HG02885 (cell line): ENCODE measurements around the gene MYH15.

ENCODE experiments used
- ATAC-seq: cut with Tn5 transposase; IDR thresholded peaks from one replicate; pipeline ENCODE4 v1.9.1; 2021; ENCODE audit warnings: mild to moderate bottlenecking; ENCODE audit not compliant: unreplicated experiment, poor library complexity

MYH15 gene

DNA sequence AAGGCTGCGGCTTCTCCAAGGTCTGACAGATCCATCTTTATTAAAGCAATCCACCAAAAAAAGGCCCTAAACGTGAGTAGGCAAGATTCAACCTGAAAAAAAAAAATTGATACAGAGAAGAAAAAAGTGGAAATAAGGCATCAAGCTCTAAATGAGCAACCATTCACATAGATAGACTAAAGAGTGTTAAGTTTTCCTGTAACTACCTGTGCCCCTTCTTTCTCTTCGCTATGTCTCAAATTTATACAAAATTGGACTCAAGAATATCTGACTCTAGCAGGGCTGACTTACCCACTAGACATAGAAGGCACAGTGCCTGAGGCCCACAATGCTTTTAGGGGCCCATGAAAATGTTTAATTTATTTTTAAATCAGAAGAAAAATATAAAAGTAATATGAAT, at the start of gene MYH15:
TSS of gene MYH15 (minus strand) at position 101 of the 400 bp plus-strand sequence. CDS start at position 35, 66 bp downstream.
- ATAC-seq, result no peak

DNA sequence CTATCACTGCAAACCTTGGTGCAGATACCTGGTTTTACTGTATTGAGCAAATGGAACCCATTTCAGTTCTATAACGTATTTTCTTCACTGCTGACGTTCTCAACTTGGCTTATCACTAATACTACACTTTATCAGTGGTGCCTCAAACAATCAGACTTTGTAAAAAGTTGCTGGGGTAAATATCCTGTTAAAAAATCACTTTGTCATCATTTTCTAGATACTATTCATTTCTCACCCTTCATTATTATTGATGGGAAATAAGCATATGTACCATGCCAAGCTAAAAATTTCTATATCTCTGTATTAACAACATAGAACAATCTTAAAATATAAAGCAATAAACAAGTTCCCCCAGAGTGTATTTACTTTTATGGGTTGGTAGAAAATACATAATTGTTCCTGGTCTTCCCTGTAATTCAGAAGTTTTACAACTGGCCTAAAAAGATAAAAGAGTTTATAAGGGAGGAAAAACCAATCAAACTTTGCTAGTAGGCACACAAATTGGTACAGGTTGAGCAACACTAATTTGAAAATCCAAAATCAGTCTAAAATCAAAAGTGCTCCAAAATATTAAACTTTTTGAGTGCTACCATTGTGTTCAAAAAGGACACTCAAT, 45.7 kb upstream of the MYH15 start:
- ATAC-seq, result no peak

DNA sequence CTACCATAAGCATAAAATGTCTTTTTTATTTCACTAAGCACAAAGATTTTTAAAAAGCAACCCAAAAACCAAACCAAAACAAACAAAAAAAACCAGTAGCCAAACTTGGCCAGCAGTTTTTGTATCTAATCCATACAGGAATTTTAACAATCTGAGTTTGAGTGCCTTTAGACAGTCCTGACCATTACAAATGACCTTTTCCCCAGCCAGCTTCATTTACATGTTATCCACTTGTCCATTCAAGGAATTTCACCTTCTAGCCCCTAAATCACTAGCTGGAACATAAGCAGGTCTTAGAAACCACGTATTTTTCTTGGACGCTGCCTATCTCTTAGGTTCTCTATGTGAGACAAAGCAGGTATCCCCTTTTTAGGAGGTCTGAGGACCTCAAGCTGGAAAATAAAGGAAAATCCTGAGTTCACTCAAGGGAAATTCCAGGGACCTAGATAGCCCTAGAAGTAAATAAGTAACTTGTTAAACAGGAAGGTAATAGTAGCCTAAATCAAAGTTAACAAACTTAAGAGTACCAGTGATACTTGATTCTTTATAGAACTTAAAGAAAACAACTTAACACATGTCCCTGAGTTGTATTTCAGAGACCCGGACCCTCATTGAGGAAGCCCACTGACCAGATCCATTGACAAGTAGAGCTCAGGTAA, 44.6 kb upstream of the MYH15 start:
- ATAC-seq, result no peak

DNA sequence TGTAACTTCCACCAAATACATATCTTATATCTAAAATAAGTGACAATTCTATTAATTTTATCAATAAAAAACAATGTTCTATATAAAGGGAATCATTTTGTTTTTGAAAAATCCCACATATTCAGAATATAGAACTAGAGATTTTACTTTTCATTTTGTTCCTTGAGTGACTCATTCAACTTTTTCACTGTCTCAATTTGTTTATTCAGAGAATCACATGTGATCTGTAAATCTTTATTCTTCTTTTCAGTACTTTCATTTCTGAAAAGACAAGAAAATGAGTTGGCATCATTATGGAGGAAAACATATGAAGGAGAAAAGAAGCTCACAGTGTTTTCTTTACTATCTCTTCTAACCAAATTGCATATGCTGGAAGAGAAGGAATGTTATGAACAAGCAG, 43.8 kb upstream of the MYH15 start:
- no peak for ATAC-seq

DNA sequence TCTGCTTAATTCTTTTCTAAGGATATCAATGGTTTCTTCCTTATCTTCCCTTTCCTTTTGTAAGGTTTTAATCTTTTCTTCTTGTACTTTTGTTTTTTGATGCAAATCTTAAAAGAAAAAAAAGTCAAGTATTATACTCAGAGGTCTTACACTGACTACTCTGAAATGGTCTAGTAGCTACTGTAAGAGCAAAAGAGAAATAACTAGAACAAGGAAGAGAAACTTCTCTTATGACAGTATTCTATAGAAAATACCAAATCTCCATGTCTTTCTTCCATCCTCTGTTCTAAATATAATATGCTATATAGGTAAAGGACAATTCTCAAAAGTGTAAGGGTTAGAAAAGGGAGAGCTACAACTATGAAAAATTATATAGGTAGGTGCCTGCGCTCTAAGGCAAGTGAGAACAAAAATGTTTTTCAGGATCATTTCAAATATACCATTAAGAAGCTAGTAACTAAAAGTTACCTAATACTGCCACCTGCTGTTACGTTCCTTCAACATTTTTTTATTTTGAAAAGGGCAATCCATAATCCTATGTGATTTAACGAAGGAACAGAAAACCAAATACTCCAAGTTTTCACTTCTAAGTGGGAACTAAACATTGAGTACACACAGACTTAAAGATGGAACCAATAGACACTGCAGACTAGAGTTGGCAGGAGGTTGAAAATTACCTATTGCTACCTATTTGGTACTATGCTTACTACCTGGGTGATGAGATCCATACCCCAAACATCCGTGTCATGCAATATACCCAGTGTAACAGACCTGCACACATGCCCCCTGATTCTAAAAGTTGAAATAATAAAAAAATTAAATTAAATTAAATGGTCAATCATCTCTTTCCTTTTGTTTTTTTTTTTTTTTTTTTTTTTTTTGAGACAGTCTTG, 42.1 kb upstream of the MYH15 start:
- peak; percentile 69 for ATAC-seq

DNA sequence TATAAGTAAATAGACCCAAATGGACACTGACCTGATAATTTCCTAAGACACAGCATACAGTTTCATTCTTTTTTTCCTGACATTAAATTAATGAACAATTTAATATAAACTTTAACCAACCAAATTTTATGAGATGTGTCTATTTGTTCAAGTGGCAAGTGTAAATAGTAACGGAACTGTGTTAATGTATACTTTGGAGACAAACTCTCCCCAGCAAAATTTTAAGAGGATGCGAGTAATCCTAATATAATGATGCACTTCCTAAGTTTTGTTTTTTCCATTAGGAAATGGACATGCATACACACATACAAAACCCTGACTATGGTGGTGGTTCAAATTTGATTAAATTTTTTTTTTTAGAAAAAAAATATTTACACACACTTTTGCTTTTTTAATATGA, 38.5 kb upstream of the MYH15 start:
- ATAC-seq, result no peak

DNA sequence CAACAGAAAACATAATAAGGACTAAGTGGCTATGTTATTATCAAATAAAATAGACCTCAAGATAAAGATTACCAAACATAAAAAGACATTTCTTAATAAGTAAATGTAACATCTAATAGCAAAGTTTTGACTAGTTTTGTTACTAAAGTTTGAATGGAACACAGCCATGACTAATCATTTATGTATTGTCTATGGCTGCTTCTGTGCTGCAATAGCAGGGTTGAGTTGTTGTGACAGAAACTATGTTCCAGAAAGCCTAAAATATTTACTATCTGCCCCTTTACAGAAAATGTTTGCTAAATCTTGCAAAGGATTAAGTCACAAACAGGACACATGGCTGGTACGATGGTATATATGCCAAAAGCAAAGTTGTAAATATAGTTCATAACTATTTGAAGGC, 37.9 kb upstream of the MYH15 start:
- no peak for ATAC-seq

DNA sequence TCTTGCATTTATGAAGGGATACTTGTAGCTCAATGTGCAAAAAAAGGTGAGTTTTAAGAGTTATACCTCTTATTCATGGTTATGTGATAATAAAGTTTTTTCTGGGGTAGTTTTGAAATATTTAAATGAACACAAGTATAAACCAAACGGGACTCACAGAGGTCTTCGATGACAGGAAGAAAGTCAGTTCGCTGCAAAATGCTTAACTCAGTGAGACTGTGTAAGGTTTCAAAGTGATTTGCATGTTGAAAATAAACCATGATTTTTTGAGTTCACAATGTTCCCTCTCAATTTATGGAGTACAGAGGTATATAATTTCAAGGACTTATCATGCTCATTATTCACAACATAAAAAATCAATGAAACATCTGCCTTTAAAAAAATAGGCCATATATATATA, 36.3 kb upstream of the MYH15 start:
- ATAC-seq, result peak; percentile 63

DNA sequence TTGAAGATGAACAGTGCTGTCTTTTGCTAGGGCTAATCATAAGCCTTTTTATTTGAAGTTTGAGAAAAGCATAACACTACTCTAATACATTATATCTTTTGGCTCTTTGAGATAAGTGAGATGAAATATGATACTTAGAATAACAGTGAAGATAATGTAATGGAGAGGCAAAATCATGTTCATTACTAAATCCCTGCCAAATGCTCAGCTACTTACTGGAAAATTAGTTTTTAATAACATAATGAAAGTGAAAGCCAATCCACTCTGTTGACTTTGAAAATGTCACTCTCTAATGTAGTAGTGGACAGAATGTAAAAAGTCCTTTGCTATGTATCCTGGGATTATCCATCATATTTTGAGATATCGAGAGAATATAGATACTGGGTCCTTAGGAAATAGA, 35.9 kb upstream of the MYH15 start:
- ATAC-seq, result peak; percentile 62

DNA sequence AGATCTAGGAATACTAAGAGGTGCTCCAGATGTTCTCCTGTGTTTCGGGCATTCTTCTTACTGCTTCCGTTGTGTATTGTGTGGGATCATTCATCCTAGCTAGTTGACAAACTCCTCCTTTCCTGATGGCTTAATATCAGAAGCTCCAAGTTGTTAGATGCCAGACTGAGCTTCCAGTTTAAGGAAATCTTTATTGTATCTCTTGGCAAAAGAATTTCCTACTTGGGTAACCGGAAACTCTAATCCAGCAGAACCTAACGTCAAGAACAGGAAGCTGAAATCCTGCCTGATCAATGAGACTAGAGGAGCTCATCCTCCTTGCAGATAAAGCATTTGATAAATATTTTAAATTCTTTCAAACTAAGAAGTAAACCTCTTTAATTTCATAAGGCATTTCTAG, 27.7 kb upstream of the MYH15 start:
- no peak for ATAC-seq

DNA sequence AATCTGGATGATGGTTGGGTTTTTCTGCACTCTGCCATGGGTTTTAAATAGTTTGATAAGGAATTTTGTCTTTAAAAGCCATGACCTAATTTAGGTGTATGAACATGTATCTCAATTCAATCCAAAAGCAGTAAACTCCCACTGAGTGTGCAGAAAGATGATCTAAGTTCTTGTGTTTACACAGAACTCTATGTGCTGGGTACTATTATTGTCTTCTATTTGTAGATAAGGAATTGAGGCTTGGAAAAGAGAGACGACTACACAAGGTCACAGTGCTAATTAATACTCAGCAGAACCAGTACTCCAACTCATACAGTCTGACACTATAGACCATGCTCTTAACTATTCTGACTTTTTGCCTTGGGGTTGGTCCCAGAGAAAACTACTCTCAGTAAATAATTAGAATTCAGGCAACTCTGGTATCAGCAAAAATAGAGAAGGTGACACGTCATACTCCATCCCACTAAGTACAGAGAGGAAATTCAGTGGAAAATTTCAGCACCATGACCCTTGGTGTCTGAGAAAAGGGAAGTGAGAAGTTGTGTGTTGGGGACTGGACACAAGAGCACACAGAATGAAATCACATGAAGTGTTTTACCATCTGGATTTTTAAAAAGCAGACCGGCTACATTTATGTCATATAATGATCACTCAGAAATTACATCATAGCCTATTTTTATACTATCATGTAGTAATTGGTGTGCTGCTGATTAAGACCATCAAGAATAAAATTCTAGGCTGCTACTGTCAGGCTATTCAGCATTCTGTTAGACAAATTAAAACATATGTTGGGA, 18.3 kb upstream of the MYH15 start:
- ATAC-seq, result peak; percentile 97

DNA sequence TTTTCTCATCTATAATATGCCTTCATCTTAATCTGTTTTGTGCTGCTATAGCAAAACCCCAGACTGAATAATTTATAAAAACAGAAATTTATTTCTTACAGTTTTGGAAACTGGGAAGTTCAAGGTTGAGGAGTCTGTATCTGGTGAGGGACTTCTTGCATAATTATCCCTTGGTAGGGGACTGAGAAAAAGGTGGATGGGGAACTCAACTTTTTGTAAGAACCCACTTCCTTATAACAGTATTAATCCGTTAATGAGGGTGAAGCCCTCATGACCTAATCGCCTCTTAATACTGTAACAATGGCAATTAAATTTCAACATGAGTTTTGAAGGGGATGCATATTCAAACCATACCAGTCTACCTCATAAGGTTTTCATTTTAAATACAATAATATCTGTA, 17.4 kb upstream of the MYH15 start:
- no peak for ATAC-seq

DNA sequence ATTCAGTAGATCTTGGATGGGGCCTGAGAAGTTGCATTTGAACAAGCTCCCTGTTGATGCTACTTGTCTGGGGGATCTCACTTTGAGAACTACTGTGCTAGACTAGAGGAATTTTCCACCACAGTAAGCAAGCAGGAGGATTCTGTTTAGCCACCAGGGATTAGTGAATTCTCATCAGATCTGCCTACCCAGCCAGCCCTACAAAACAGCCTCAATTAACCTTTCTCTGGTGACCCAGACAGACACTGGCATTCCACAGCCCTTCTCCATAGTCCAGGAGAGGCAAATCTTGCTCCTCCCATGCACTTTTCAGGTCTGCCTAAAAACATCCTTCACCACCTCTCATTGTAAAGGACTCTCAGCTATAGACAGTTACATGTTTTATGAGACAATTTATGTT, 16.7 kb upstream of the MYH15 start:
- no peak for ATAC-seq

DNA sequence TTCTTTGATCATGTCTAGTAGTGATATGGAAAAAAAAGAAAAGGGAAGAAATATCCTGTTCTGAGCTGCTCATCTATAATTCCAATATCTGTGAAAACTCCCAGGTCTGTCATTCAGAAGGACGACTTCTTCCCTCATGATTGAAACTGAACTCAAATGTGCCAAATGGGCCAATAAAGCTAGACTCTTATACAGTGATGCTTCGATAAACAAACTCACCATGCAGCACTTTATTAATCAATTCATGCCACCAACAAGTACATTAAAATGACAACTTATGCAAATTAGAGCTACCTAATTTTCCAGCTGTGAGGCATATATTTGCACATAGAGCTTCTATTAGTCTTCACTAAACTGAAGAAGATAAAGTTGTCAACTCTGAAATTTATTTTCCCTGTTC, 15.6 kb upstream of the MYH15 start:
- ATAC-seq, result no peak

DNA sequence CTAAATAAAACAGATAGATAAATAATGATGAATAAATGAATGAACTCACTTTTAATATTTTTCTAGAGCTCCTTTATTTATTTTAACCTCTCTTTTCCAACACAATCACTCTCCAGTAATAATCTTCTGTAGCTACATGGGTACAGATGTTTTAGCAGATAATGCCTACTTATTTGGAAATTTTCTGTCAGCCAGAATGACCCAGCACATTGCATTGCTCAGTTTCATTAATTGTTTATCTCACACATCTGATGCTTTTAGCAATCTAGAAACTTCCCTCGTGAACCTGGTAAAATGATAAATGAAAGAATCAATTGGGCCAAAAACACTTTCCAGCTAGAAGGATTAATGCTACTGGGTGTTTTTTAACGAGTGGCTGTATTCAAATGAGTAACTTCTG, 14.9 kb upstream of the MYH15 start:
- no peak for ATAC-seq

DNA sequence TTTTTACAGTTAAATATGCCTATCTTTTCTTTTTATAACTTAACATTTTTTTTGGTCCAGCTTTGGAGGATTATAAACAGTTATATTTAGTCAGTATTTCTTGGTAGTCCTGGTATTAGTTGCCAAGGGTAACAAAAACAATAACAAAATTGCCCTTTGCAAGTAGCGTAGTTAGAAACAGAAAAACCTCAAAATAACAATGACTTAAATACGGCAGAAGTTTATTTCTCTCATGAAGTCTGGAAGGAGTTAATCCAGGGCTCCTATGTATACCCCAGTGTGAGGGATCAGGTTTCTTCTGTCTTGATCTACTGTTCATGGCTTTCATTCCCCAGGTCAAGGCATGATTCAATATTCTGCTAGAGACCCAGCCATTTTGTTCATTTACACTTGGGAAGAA, 14.1 kb upstream of the MYH15 start:
- no peak for ATAC-seq

DNA sequence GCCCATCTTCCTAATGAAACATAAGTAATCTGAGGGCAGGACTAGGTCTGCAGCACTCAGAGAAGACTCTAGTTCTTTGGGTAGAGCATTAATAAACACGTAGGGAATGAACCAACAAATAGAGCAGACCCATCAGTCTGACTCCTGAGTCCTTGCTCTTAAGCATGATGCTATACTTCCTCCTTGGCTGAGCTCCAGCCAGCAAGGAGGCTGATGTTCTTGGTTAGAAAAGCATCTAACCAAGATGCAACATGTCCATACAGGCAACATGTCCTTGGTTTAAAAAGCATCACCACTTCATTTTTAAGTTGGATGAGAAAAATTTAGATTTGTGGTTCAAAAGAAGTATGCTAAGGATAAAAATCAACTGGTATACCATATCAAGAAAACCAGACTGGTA, 8.5 kb upstream of the MYH15 start:
- no peak for ATAC-seq

DNA sequence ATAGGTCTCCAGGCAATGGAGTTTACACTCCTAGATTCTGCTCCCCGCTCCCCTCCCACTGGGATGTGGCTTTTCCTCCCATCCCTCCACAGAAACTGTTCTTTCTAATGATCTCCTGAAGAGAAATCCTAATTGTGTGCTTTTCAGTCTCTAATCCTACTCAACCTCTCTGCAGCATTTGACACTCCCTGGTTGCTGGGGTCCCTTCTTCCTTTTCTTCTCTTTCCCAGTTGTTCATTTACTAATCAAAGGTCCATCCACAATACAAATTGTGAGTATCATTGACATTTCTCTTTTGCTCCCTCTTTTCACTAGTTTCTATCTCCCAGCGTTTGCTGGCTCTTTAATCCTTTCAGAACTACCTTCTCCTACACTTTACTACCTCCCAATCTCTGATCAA, 6.5 kb upstream of the MYH15 start:
- ATAC-seq, result no peak

DNA sequence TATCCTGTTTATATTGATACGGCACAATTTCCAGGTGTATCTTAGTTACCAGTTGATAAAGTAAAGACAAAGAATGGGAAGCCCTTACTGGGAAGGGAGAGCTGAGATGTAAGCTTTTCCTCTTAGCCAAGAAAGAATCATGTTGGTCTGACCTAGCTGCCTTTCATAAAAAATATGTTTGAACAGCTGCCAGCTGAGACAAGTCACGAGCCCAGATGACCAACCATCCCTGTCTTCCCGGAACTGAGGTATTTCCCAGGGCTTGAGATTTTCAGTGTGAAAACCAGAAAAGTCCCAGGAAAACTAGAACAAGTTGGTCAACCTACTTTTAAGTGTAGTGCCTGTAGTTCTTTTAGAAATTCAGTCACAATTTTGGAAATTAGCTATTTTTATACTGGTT, 3.6 kb upstream of the MYH15 start:
- ATAC-seq, result no peak

DNA sequence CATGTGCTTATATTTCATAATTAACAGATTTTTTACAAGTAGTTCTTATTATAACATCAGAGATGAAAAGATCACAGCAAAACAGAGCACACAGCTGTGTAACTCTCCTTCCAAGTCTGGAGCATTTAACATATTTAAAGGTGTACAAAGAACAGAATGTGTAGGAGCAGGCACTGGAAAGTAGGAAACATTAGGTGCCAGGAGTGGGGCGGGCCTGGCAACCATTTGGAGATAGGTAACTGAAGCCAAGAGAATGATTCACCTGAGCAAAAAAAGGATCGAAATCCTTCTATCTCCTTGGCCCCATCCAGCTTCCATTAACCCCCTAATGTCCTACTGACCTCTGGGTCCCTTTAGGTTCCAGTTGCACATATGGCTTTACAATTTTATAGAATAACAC, 2.3 kb upstream of the MYH15 start:
- no peak for ATAC-seq

DNA sequence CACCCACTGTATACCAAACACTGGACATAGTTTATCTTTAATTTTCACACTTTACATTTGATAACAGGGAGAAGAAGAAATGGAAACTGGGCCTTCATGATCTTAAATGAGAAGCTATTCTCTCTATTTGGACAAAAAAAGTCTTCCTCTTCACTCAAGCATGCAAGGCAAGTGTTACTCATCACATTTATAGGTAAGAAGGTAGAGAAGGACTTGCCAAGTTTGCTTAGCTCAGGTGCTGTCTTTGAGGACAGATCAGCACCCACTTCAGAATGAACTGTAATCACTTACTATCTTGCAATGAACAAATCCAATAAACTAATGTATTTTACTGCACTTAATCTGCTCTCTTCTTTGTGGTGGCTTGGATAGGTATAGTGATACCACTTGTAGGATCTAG, 1.1 kb upstream of the MYH15 start:
- ATAC-seq, result no peak
